ENCODE data around the gene GAB2. TPM values are rescaled to one million over a fixed set of nuclear protein-coding genes. Genes with fewer than 3 reads are reported as not detected.
"Not testable (repeated sequence)": the region's sequence is repeated elsewhere in the genome, so short reads cannot be mapped to it uniquely, and the experiment has no call there.

GAB2 gene
- total and polyA plus RNA-seq, 5 experiments from 2014 or later = 0.16 to 3.0 (median 1.0) TPM; not detected in 1

GRCh38 chr11:78290293-78291176 is 127.1 kb downstream of the GAB2 start:
- ATAC-seq (no peak), DNase-seq (no peak)
- peak overlapping the region in 3 of 10 donors; percentile 34 to 53 (median 35) for H3K27ac Mint-ChIP-seq
- no peaks in the 10 kb centered on the region for H3K36me3 Mint-ChIP-seq
- POLR2A ChIA-PET = no interaction called here
- H3K9me3 Mint-ChIP-seq = peaks cover 0 to 6% (median 0%) of the 10 kb centered on the region in 9 donors
- peaks cover 7 to 30% (median 14%) of the 10 kb centered on the region in 4 donors for H3K4me1 Mint-ChIP-seq
- H3K4me3 Mint-ChIP-seq = peak overlapping the region in 1 of 10 donors; percentile 13
- no peaks in the 10 kb centered on the region for H3K27me3 Mint-ChIP-seq

- H3K27me3 Mint-ChIP-seq = no peaks in the 10 kb centered on the region
- H3K27ac Mint-ChIP-seq = peak overlapping the region in 1 of 10 donors; percentile 53
- H3K4me1 Mint-ChIP-seq = peaks cover 7 to 30% (median 14%) of the 10 kb centered on the region in 4 donors
- ATAC-seq = no peak
- POLR2A ChIA-PET = no interaction called here
- H3K9me3 Mint-ChIP-seq = peaks cover 0 to 6% (median 0%) of the 10 kb centered on the region in 9 donors
- H3K4me3 Mint-ChIP-seq = peak overlapping the region in 1 of 10 donors; percentile 5
- no peak for DNase-seq
- H3K36me3 Mint-ChIP-seq = no peaks in the 10 kb centered on the region
These were observed 127.9 kb downstream of the GAB2 start for GRCh38 chr11:78289552-78290292.

- ATAC-seq (no peak), DNase-seq (no peak)
- H3K4me1 Mint-ChIP-seq = peaks cover 0 to 1% (median 0%) of the 10 kb centered on the region in 4 donors
- H3K27ac Mint-ChIP-seq = no peak overlapping the region
- peaks cover 0 to 4% (median 0%) of the 10 kb centered on the region in 9 donors for H3K9me3 Mint-ChIP-seq
- no peak overlapping the region for H3K4me3 Mint-ChIP-seq
- POLR2A ChIA-PET = no interaction called here
- no peaks in the 10 kb centered on the region for H3K36me3 Mint-ChIP-seq
- H3K27me3 Mint-ChIP-seq = no peaks in the 10 kb centered on the region
These were observed 133.4 kb downstream of the GAB2 start for GRCh38 chr11:78284260-78284659.

- Mint-ChIP-seq H3K9me3 (no peaks in the 10 kb centered on the region), H3K4me1 (peaks cover 0 to 2% (median under 1%) of the 10 kb centered on the region in 4 donors), H3K27ac (no peak overlapping the region), H3K4me3 (no peak overlapping the region), H3K36me3 (no peaks in the 10 kb centered on the region), H3K27me3 (no peaks in the 10 kb centered on the region)
- no peak for DNase-seq
- ATAC-seq = no peak
- POLR2A ChIA-PET = interaction anchor here (0.6 kb wide), 1 partner anchor 79 kb away, joined by 6 read pairs; no protein-coding TSS in a partner anchor
These were observed 134.8 kb downstream of the GAB2 start for GRCh38 chr11:78282821-78283220.

GRCh38 chr11:78281511-78281910 is 136.1 kb downstream of the GAB2 start:
- no peak for ATAC-seq
- Mint-ChIP-seq H3K9me3 (no peaks in the 10 kb centered on the region), H3K4me3 (no peak overlapping the region), H3K27me3 (no peaks in the 10 kb centered on the region), H3K27ac (no peak overlapping the region), H3K36me3 (no peaks in the 10 kb centered on the region), H3K4me1 (peaks cover 0 to 6% (median 3%) of the 10 kb centered on the region in 4 donors)
- POLR2A ChIA-PET = no interaction called here
- no peak for DNase-seq

GRCh38 chr11:78277314-78277994 is 140.2 kb downstream of the GAB2 start:
- POLR2A ChIA-PET = no interaction called here
- H3K27ac Mint-ChIP-seq = peak overlapping the region in 1 of 10 donors; percentile 32
- H3K4me1 Mint-ChIP-seq = peaks cover 0 to 6% (median 3%) of the 10 kb centered on the region in 4 donors
- no peaks in the 10 kb centered on the region for H3K27me3 Mint-ChIP-seq
- peaks cover 0 to 20% (median 10%) of the 10 kb centered on the region in 9 donors for H3K9me3 Mint-ChIP-seq
- DNase-seq (no peak), ATAC-seq (no peak)
- peaks cover 0 to 12% (median 6%) of the 10 kb centered on the region in 3 donors for H3K36me3 Mint-ChIP-seq
- H3K4me3 Mint-ChIP-seq = no peak overlapping the region

- no peak for ATAC-seq
- H3K27ac Mint-ChIP-seq = no peak overlapping the region
- no peaks in the 10 kb centered on the region for H3K27me3 Mint-ChIP-seq
- POLR2A ChIA-PET = no interaction called here
- no peak for DNase-seq
- H3K4me1 Mint-ChIP-seq = peaks cover 0 to 6% (median 3%) of the 10 kb centered on the region in 4 donors
- H3K4me3 Mint-ChIP-seq = no peak overlapping the region
- H3K9me3 Mint-ChIP-seq = peaks cover 4 to 32% (median 13%) of the 10 kb centered on the region in 9 donors
- peaks cover 0 to 19% (median 13%) of the 10 kb centered on the region in 3 donors for H3K36me3 Mint-ChIP-seq
These were observed 141.3 kb downstream of the GAB2 start for GRCh38 chr11:78276311-78276710.

- peaks cover 0 to 19% (median 13%) of the 10 kb centered on the region in 3 donors for H3K36me3 Mint-ChIP-seq
- DNase-seq = no peak
- ATAC-seq = no peak
- POLR2A ChIA-PET = no interaction called here
- H3K4me1 Mint-ChIP-seq = peaks cover 0 to 6% (median 3%) of the 10 kb centered on the region in 4 donors
- no peak overlapping the region for H3K27ac Mint-ChIP-seq
- H3K9me3 Mint-ChIP-seq = peaks cover 4 to 34% (median 13%) of the 10 kb centered on the region in 9 donors
- H3K4me3 Mint-ChIP-seq = no peak overlapping the region
- H3K27me3 Mint-ChIP-seq = no peaks in the 10 kb centered on the region
These were observed 142.9 kb downstream of the GAB2 start for GRCh38 chr11:78274739-78275138.

- Mint-ChIP-seq H3K9me3 (peaks cover 4 to 34% (median 13%) of the 10 kb centered on the region in 9 donors), H3K36me3 (peaks cover 0 to 19% (median 13%) of the 10 kb centered on the region in 3 donors)
- DNase-seq, POLR2A ChIA-PET, H3K4me1 Mint-ChIP-seq, H3K27ac Mint-ChIP-seq, H3K4me3 Mint-ChIP-seq, ATAC-seq, H3K27me3 Mint-ChIP-seq: not testable (repeated sequence)
These were observed 144.9 kb downstream of the GAB2 start for GRCh38 chr11:78272625-78273269.

- peak overlapping the region in 1 of 10 donors; percentile 32 for H3K27ac Mint-ChIP-seq
- not testable (repeated sequence) for DNase-seq, H3K4me1 Mint-ChIP-seq, H3K4me3 Mint-ChIP-seq, ATAC-seq, H3K27me3 Mint-ChIP-seq
- H3K9me3 Mint-ChIP-seq = peaks cover 4 to 34% (median 13%) of the 10 kb centered on the region in 9 donors
- POLR2A ChIA-PET = interaction anchor here (0.7 kb wide), 1 partner anchor 68 kb away, joined by 3 read pairs; no protein-coding TSS in a partner anchor
- peaks cover 0 to 19% (median 13%) of the 10 kb centered on the region in 3 donors for H3K36me3 Mint-ChIP-seq
These were observed 145.8 kb downstream of the GAB2 start for GRCh38 chr11:78271801-78272200.

GRCh38 chr11:78270971-78271370 is 146.6 kb downstream of the GAB2 start:
- Mint-ChIP-seq H3K4me1 (peaks cover 0 to 7% (median 3%) of the 10 kb centered on the region in 4 donors), H3K27me3 (peaks cover 0 to 2% (median 0%) of the 10 kb centered on the region in 5 donors), H3K9me3 (peaks cover 4 to 34% (median 13%) of the 10 kb centered on the region in 9 donors), H3K4me3 (no peak overlapping the region), H3K27ac (peak overlapping the region in 1 of 10 donors; percentile 68), H3K36me3 (peaks cover 0 to 19% (median 13%) of the 10 kb centered on the region in 3 donors)
- DNase-seq = no peak
- ATAC-seq = no peak
- POLR2A ChIA-PET = interaction anchor here (0.7 kb wide), 1 partner anchor 69 kb away, joined by 3 read pairs; no protein-coding TSS in a partner anchor

- Mint-ChIP-seq H3K27ac (no peak overlapping the region), H3K4me1 (peaks cover 0 to 7% (median 3%) of the 10 kb centered on the region in 4 donors), H3K36me3 (peaks cover 0 to 19% (median 13%) of the 10 kb centered on the region in 3 donors), H3K4me3 (no peak overlapping the region), H3K27me3 (peaks cover 0 to 2% (median 0%) of the 10 kb centered on the region in 5 donors), H3K9me3 (peaks cover 4 to 34% (median 13%) of the 10 kb centered on the region in 9 donors)
- ATAC-seq (no peak), DNase-seq (no peak)
- POLR2A ChIA-PET = no interaction called here
These were observed 147.8 kb downstream of the GAB2 start for GRCh38 chr11:78269806-78270205.
